H1 (cell line): ENCODE data around the gene COLEC11. TPM values are rescaled to one million over a fixed set of nuclear protein-coding genes. Genes with fewer than 3 reads are reported as not detected.
A peak's percentile ranks its signal among the peaks of the same experiment; 100 is the strongest.

ENCODE experiments used
- CTCF ChIA-PET: fragments of 300-600 bp; sonication (Branson Sonifier 250); formaldehyde crosslinking; loops from one replicate; lab custom pipeline; 2021; ENCODE audit not compliant: partially characterized antibody; lab: Charles Lee
- POLR2A ChIA-PET: fragments of 300-600 bp; sonication (Branson Sonifier 250); formaldehyde crosslinking; loops from one replicate; lab custom pipeline; 2021; ENCODE audit warnings: inconsistent platforms; ENCODE audit not compliant: partially characterized antibody; lab: Charles Lee
- DNase-seq, 2 experiments: peaks; one replicate each; pipeline versions ENCODE4 v3.0.0 to v3.0.0-alpha.2; 2010 to 2022; ENCODE audit warnings: low spot score in 2 of 2, low read depth in 1 of 2, mixed read lengths in 1 of 2
- FAIRE-seq: peaks from 2 replicates; lab custom pipeline; 2011; peaks lifted over from hg19 to GRCh38; lab: Jason Lieb, UNC
- H2AFZ ChIP-seq: 2 replicates; pipeline ENCODE4 v1.8.1; 2012; ENCODE audit warnings: low read length, inconsistent platforms
- H2AK5ac ChIP-seq: 2 replicates; pipeline ENCODE4 v1.6.1; 2013; ENCODE audit warnings: low read depth, low read length
- H2BK120ac ChIP-seq: replicated peaks from 2 replicates; pipeline ENCODE3; 2013; ENCODE audit warnings: low read depth, low read length, inconsistent platforms
- H2BK12ac ChIP-seq: 2 replicates; pipeline ENCODE4 v1.6.1; 2013; ENCODE audit warnings: low read depth, low read length
- H2BK15ac ChIP-seq: 2 replicates; pipeline ENCODE4 v1.6.1; 2013; ENCODE audit warnings: low read length
- H2BK20ac ChIP-seq: 2 replicates; pipeline ENCODE4 v1.6.1; 2013; ENCODE audit warnings: low read length
- H2BK5ac ChIP-seq: 2 replicates; pipeline ENCODE4 v1.6.1; 2013; ENCODE audit warnings: low read depth, low read length
- H3K14ac ChIP-seq: 2 replicates; pipeline ENCODE4 v1.6.1; 2013; ENCODE audit warnings: inconsistent platforms; ENCODE audit not compliant: insufficient read length
- H3K18ac ChIP-seq: 2 replicates; pipeline ENCODE4 v1.6.1; 2013; ENCODE audit warnings: low read length; ENCODE audit errors: extremely low read depth
- H3K23ac ChIP-seq: 2 replicates; pipeline ENCODE4 v1.6.1; 2013; ENCODE audit warnings: inconsistent platforms; ENCODE audit not compliant: insufficient read length
- H3K23me2 ChIP-seq: 2 replicates; pipeline ENCODE4 v1.6.1; 2013; ENCODE audit warnings: low read depth, low read length
- H3K27ac ChIP-seq: 2 replicates; pipeline ENCODE4 v1.6.1; 2011; ENCODE audit warnings: low read depth, low read length, inconsistent platforms
- H3K27me3 ChIP-seq, 4 experiments: replicated peaks in 1 of 4; 1 replicate in 1 of 4; 2 replicates in 3 of 4; pipeline versions ENCODE4 v1.6.1 to v1.8.1; 2011 to 2013; ENCODE audit warnings: low read length in 3 of 4, mild to moderate bottlenecking in 3 of 4, inconsistent platforms in 2 of 4, mixed read lengths in 2 of 4, moderate library complexity in 1 of 4; ENCODE audit not compliant: control insufficient read depth in 3 of 4, insufficient read depth in 3 of 4; ENCODE audit errors: extremely low read depth in 1 of 4
- H3K36me3 ChIP-seq, 4 experiments: 2 replicates each; pipeline versions ENCODE4 v1.6.1 to v1.8.1; 2011 to 2013; ENCODE audit warnings: mild to moderate bottlenecking in 4 of 4, low read length in 3 of 4, moderate library complexity in 2 of 4, control low read depth in 1 of 4, inconsistent platforms in 1 of 4; ENCODE audit not compliant: insufficient read depth in 4 of 4, control insufficient read depth in 2 of 4
- H3K4ac ChIP-seq: replicated peaks from 2 replicates; pipeline ENCODE3; 2013; ENCODE audit warnings: low read length, low read depth, mixed read lengths, inconsistent platforms; ENCODE audit not compliant: insufficient read length
- H3K4me1 ChIP-seq, 4 experiments: replicated peaks in 1 of 4; 1 replicate in 1 of 4; 2 replicates in 3 of 4; pipeline versions ENCODE4 v1.6.1 to v1.8.1; 2011 to 2013; ENCODE audit warnings: low read length in 3 of 4, inconsistent platforms in 2 of 4, mixed read lengths in 1 of 4; ENCODE audit not compliant: insufficient read depth in 4 of 4, control insufficient read depth in 3 of 4
- H3K4me2 ChIP-seq, 2 experiments: 2 replicates each; pipeline versions ENCODE4 v1.6.1 to v1.8.1; 2011 to 2013; ENCODE audit warnings: low read depth in 2 of 2, low read length in 2 of 2, control low read depth in 1 of 2, inconsistent platforms in 1 of 2, mild to moderate bottlenecking in 1 of 2; ENCODE audit not compliant: insufficient read depth in 1 of 2
- H3K4me3 ChIP-seq, 4 experiments: fragments of 200-600, 300-600 bp in 1 of 4; sonication (generic), shearing (Covaris generic), sonication (Bioruptor Twin) in 1 of 4; 2 replicates each; pipeline versions ENCODE4 v1.5.1 to v1.8.1; 2011 to 2016; ENCODE audit warnings: low read length in 4 of 4, low read depth in 3 of 4, control low read depth in 2 of 4, inconsistent platforms in 2 of 4, mild to moderate bottlenecking in 2 of 4, mixed read lengths in 1 of 4, moderate library complexity in 1 of 4; ENCODE audit not compliant: insufficient read depth in 2 of 4; ENCODE audit errors: extremely low read depth in 1 of 4
- H3K56ac ChIP-seq: replicated peaks from 2 replicates; pipeline ENCODE3; 2013; ENCODE audit warnings: low read depth, mild to moderate bottlenecking, mixed read lengths, low read length, inconsistent platforms; ENCODE audit not compliant: insufficient read length
- H3K79me1 ChIP-seq: 2 replicates; pipeline ENCODE4 v1.6.1; 2013; ENCODE audit warnings: low read depth, low read length, control low read depth
- H3K79me2 ChIP-seq, 2 experiments: 2 replicates each; pipeline versions ENCODE4 v1.6.1 to v1.8.1; 2012 to 2013; ENCODE audit warnings: low read length in 2 of 2, mild to moderate bottlenecking in 2 of 2, inconsistent platforms in 1 of 2; ENCODE audit not compliant: insufficient read depth in 2 of 2, control insufficient read depth in 1 of 2
- H3K9ac ChIP-seq, 4 experiments: replicated peaks in 1 of 4; 1 replicate in 1 of 4; 2 replicates in 3 of 4; pipeline versions ENCODE4 v1.6.1 to v1.8.1; 2011 to 2013; ENCODE audit warnings: low read depth in 3 of 4, low read length in 3 of 4, control low read depth in 2 of 4, mild to moderate bottlenecking in 2 of 4, moderate library complexity in 2 of 4, inconsistent platforms in 1 of 4; ENCODE audit errors: extremely low read depth in 1 of 4
- H3K9me3 ChIP-seq, 2 experiments: 2 replicates each; pipeline versions ENCODE4 v1.6.1 to v1.8.1; 2012 to 2013; ENCODE audit warnings: mild to moderate bottlenecking in 2 of 2, moderate library complexity in 2 of 2, control low read depth in 1 of 2, inconsistent platforms in 1 of 2, low read depth in 1 of 2, low read length in 1 of 2, mixed read lengths in 1 of 2; ENCODE audit not compliant: insufficient read depth in 2 of 2
- H4K20me1 ChIP-seq, 2 experiments: replicated peaks in 1 of 2; 2 replicates each; pipeline versions ENCODE3 to v1.8.1; 2011 to 2013; ENCODE audit warnings: inconsistent platforms in 2 of 2, low read length in 2 of 2, mild to moderate bottlenecking in 1 of 2; ENCODE audit not compliant: insufficient read depth in 2 of 2, control insufficient read depth in 1 of 2
- H4K5ac ChIP-seq: 2 replicates; pipeline ENCODE4 v1.6.1; 2013; ENCODE audit warnings: low read length, low read depth, mixed read lengths, inconsistent platforms; ENCODE audit not compliant: insufficient read length
- H4K8ac ChIP-seq: 2 replicates; pipeline ENCODE4 v1.8.0; 2013; ENCODE audit warnings: mild to moderate bottlenecking, moderate library complexity, low read length, inconsistent platforms; ENCODE audit not compliant: insufficient read depth; ENCODE audit errors: extremely low read depth
- H4K91ac ChIP-seq: replicated peaks from 2 replicates; pipeline ENCODE3; 2013; ENCODE audit warnings: low read length, mixed read lengths, inconsistent platforms; ENCODE audit not compliant: insufficient read length
- GTF2F1 ChIP-seq: IDR thresholded peaks from 2 replicates; pipeline ENCODE4 v1.6.1; 2012; ENCODE audit warnings: low read depth, low read length, improper control_type of control experiment, borderline replicate concordance
- POLR2A ChIP-seq, 2 experiments: IDR thresholded peaks; 1 replicate in 1 of 2; 2 replicates in 1 of 2; pipeline ENCODE4 v1.6.1; 2011; ENCODE audit warnings: low read depth in 2 of 2, low read length in 2 of 2, mild to moderate bottlenecking in 2 of 2; ENCODE audit errors: control extremely low read depth in 1 of 2
- POU5F1 ChIP-seq: IDR thresholded peaks from 2 replicates; pipeline ENCODE4 v1.6.1; 2011; ENCODE audit warnings: low read depth, mild to moderate bottlenecking, low read length, moderate library complexity
- WGBS, 2 experiments: shearing (Covaris generic) in 1 of 2; methylation state at CpG; one replicate each; pipeline versions ENCODE4 v1.1.6 to v1.1.7; 2013 to 2015; ENCODE audit warnings: low lambda C conversion rate in 2 of 2, mixed read lengths in 2 of 2, inconsistent platforms in 1 of 2, low coverage in 1 of 2, missing lambda C conversion rate in 1 of 2; ENCODE audit not compliant: insufficient replicate concordance in 2 of 2, insufficient coverage in 1 of 2, insufficient read length in 1 of 2; ENCODE audit errors: extremely low coverage in 1 of 2, missing lambda C conversion rate in 1 of 2; 5-methylcytosine and 5-hydroxymethylcytosine counted together
- polyA plus RNA-seq, 7 experiments: library from polyadenylated mRNA; depleted of rRNA in 3 of 7; stranded (reverse) in 5 of 7; unstranded in 2 of 7; fragments of >200 nt in 5 of 7; fragments of 200-250 nt in 2 of 7; gene quantifications; 1 replicate in 5 of 7; 2 replicates in 1 of 7; 4 replicates in 1 of 7; pipeline versions ENCODE4 v1.2.1 to v1.2.3, GENCODE V29; 2011 to 2013; ENCODE audit warnings: missing spikeins in 2 of 7, mixed read lengths in 2 of 7
- total RNA-seq: library from RNA; stranded (reverse); fragmentation: NEBNext Ultra II Directional; extraction: Animal tissue kit (Norgen Biotek cat#: 25700); gene quantifications from 2 replicates; pipeline ENCODE4 v1.2.1, GENCODE V29; 2021

COLEC11 gene
- total and polyA plus RNA-seq, 2 of the 8 experiments (the other 6 are each of a cell fraction or from before 2014, with no cell fraction given): 0.47 to 0.80 TPM

GRCh38 chr2:3604991-3605961 is 10.4 kb downstream of the COLEC11 start:
- Histone ChIP-seq H4K5ac (no peak overlapping the region), H2AK5ac (no peak overlapping the region), H3K4ac (no peak overlapping the region), H3K27me3 (no peaks in the 10 kb centered on the region), H3K79me2 (no peaks in the 10 kb centered on the region), H2BK5ac (no peak overlapping the region), H3K18ac (no peak overlapping the region), H3K27ac (no peak overlapping the region), H3K4me3 (no peak overlapping the region), H2BK12ac (no peak overlapping the region), H2AFZ (no peak overlapping the region), H3K14ac (no peak overlapping the region), H3K23me2 (no peaks in the 10 kb centered on the region), H4K20me1 (peaks cover 0 to 2% of the 10 kb centered on the region in 2 experiments), H4K91ac (no peak overlapping the region), H3K56ac (no peak overlapping the region), H3K36me3 (no peaks in the 10 kb centered on the region), H2BK20ac (no peak overlapping the region), H3K9me3 (no peaks in the 10 kb centered on the region), H3K79me1 (no peaks in the 10 kb centered on the region), H2BK120ac (no peak overlapping the region), H3K4me1 (no peaks in the 10 kb centered on the region), H4K8ac (no peak overlapping the region), H3K4me2 (no peak overlapping the region), H2BK15ac (no peak overlapping the region), H3K9ac (no peak overlapping the region), H3K23ac (no peak overlapping the region)
- POLR2A ChIA-PET: interaction anchor here (0.8 kb wide), 1 partner anchor 47 kb away, joined by 3 read pairs; the partner anchor contains the start of gene RNASEH1
- WGBS, 2 experiments: 90% methylated on average over 18 of the region's 44 CpGs; no CpG with 5 or more reads in 1 of the 2 experiments
- no peak for FAIRE-seq
- CTCF ChIA-PET: interaction anchor here (0.6 kb wide), 1 partner anchor 21 kb away, joined by 3 read pairs; no protein-coding TSS in a partner anchor
- peak in 1 of 2 experiments; percentile 39 for DNase-seq
- no peak for TF ChIP-seq POLR2A (IDR thresholded peaks at IDR 0.05; ENCODE audit: control extremely low read depth in 1 of 2, low read depth in 2 of 2, low read length in 2 of 2)
- TF ChIP-seq POU5F1: no peak
- no peak for TF ChIP-seq GTF2F1
